Measurements from ENCODE around the gene PTRHD1.

PTRHD1 gene

DNA sequence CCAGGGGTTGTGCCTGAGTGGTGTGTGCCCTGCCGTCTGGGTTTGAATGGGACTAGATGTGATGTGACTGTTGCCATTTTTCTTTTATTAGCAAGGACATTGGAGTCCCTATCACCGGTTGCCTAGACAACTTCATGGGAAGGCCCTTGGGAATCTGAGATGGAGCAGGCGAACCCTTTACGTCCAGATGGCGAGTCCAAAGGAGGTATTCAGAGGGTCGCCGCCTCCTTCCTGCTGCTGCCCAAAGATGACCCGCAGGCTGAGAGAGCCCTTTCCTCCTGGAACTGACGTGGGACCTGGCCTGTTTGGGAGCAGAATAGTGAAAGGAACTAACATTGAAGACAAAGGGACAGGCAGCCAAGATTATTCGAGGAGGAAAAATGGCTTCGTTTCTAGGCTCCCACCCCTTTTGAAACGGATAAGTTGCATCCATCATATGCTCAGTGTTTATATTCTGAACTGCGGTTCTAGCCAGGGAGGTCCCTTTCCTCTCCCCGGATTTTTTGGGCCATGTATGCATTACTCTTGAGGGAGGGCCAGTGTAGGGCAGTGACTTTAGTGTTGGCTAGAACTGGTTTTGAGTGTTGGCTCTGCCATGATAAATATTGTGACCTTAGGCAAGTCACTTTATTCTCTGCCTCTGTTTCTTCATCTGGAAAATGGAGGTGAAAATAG lies 707 bp upstream of the PTRHD1 start:
- TF ChIP-seq TAF1 (IDR thresholded peaks at IDR 0.05; ENCODE audit: borderline replicate concordance, low read depth, low read length) = no peak
- TF ChIP-seq POLR2A (IDR thresholded peaks at IDR 0.05; ENCODE audit: low read depth, low read length) = no peak
- no peak for TF ChIP-seq POLR2AphosphoS5 (IDR thresholded peaks at IDR 0.05; ENCODE audit: low read depth, low read length)
- FAIRE-seq = no peak
- no peak for DNase-seq (ENCODE audit: insufficient read length)

- FAIRE-seq = no peak
- TF ChIP-seq POLR2AphosphoS5 (IDR thresholded peaks at IDR 0.05; ENCODE audit: low read depth, low read length) (no peak), TAF1 (IDR thresholded peaks at IDR 0.05; ENCODE audit: borderline replicate concordance, low read depth, low read length) (no peak), POLR2A (IDR thresholded peaks at IDR 0.05; ENCODE audit: low read depth, low read length) (no peak)
- no peak for DNase-seq (ENCODE audit: insufficient read length)
Observed at GRCh38 chr2:24792542-24792873, 683 bp downstream of the PTRHD1 start.

DNA sequence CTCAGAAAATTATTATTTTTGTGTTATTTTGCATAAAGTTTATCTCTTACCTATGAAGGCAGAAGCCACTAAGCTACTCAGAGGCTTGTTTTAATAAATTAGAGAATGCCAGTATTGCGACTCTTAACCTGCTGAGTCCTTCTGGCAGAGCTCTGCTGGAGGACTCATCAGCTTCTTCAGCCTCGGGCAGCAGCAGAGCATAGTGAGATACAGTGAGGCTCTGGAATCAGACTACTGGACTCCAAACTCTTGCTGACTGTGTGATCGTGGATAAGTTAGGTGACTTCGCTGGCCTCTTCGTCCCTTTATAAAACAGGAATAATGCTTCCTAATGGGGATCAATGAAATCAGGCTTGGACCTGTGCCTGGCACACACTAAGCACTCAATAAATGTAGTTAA lies 1.7 kb downstream of the PTRHD1 start:
- no peak for DNase-seq (ENCODE audit: insufficient read length)
- TF ChIP-seq TAF1 (IDR thresholded peaks at IDR 0.05; ENCODE audit: borderline replicate concordance, low read depth, low read length) (no peak), POLR2A (IDR thresholded peaks at IDR 0.05; ENCODE audit: low read depth, low read length) (no peak), POLR2AphosphoS5 (IDR thresholded peaks at IDR 0.05; ENCODE audit: low read depth, low read length) (no peak)
- no peak for FAIRE-seq

DNA sequence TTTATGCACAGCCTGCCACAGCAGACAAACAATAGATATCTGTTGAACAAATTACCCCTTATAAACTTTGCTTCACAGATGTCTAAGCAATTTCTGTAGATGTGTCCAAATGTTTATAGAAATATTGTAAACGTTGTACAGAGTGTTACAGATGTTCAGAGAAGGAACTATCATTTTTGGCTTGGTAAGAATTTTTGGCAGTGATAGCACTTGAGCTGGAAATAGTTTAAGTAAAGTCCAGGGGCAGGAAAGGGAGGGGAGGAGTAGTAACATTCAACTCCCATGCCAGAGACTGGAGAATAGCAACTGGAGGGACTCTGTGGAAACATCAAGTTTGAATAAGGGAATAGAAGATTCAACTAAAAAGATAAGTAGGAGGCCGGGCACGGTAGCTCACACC lies 4.4 kb downstream of the PTRHD1 start:
- TF ChIP-seq POLR2AphosphoS5 (IDR thresholded peaks at IDR 0.05; ENCODE audit: low read depth, low read length) (no peak), POLR2A (IDR thresholded peaks at IDR 0.05; ENCODE audit: low read depth, low read length) (no peak), TAF1 (IDR thresholded peaks at IDR 0.05; ENCODE audit: borderline replicate concordance, low read depth, low read length) (no peak)
- FAIRE-seq = no peak
- DNase-seq (ENCODE audit: insufficient read length) = no peak

DNA sequence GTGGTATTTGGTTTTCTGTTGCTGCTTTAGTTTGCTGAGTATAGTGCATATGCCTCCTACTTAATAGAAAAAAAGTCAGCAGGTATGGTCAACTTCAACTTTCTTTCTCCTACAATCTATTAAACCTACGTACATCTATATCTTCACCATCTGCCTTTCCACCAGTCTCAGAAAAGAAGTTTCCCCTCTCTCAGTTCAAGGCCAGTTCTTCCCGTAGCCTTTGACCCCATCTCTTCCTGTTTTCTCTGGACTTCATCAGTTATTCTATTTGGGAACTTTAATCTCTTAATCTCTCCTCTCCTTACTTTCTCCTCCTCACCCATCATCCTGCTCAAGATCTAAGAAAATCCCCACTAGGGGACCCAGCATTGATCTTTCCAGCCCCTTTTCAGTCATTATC lies 5.7 kb downstream of the PTRHD1 start:
- no peak for TF ChIP-seq POLR2A (IDR thresholded peaks at IDR 0.05; ENCODE audit: low read depth, low read length)
- no peak for TF ChIP-seq TAF1 (IDR thresholded peaks at IDR 0.05; ENCODE audit: borderline replicate concordance, low read depth, low read length)
- TF ChIP-seq POLR2AphosphoS5 (IDR thresholded peaks at IDR 0.05; ENCODE audit: low read depth, low read length) = no peak
- FAIRE-seq (no peak), DNase-seq (ENCODE audit: insufficient read length) (no peak)

GRCh38 chr2:24785671-24786321 lies 7.4 kb downstream of the PTRHD1 start:
- TF ChIP-seq POLR2AphosphoS5 (IDR thresholded peaks at IDR 0.05; ENCODE audit: low read depth, low read length) (no peak), TAF1 (IDR thresholded peaks at IDR 0.05; ENCODE audit: borderline replicate concordance, low read depth, low read length) (no peak), POLR2A (IDR thresholded peaks at IDR 0.05; ENCODE audit: low read depth, low read length) (no peak)
- FAIRE-seq (no peak), DNase-seq (ENCODE audit: insufficient read length) (no peak)

DNA sequence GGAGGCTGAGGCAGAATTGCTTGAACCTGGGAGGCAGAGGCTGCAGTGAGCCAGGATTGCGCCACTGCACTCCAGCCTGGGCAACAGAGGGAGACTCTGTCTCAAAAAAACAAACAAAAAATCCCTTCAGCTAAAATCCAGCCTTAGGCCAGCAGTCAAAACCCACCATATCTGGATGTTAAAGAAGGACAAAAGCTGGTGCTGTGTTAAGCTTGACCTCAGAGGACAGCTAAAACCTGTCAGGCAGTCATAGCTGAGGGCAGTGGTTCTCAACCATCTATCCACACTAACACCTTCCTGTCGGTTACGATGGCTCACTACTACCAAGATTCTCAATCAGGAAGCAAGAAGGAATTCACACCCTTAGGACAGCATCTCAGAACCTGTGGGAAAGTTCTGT lies 9.6 kb downstream of the PTRHD1 start:
- TF ChIP-seq POLR2A (IDR thresholded peaks at IDR 0.05; ENCODE audit: low read depth, low read length) (no peak), TAF1 (IDR thresholded peaks at IDR 0.05; ENCODE audit: borderline replicate concordance, low read depth, low read length) (no peak), POLR2AphosphoS5 (IDR thresholded peaks at IDR 0.05; ENCODE audit: low read depth, low read length) (no peak)
- DNase-seq (ENCODE audit: insufficient read length) (no peak), FAIRE-seq (no peak)

GRCh38 chr2:24779116-24779515 lies 14.1 kb downstream of the PTRHD1 start:
- DNase-seq (ENCODE audit: insufficient read length) = no peak
- no peak for TF ChIP-seq POLR2AphosphoS5 (IDR thresholded peaks at IDR 0.05; ENCODE audit: low read depth, low read length)
- no peak for TF ChIP-seq POLR2A (IDR thresholded peaks at IDR 0.05; ENCODE audit: low read depth, low read length)
- TF ChIP-seq TAF1 (IDR thresholded peaks at IDR 0.05; ENCODE audit: borderline replicate concordance, low read depth, low read length) = no peak

DNA sequence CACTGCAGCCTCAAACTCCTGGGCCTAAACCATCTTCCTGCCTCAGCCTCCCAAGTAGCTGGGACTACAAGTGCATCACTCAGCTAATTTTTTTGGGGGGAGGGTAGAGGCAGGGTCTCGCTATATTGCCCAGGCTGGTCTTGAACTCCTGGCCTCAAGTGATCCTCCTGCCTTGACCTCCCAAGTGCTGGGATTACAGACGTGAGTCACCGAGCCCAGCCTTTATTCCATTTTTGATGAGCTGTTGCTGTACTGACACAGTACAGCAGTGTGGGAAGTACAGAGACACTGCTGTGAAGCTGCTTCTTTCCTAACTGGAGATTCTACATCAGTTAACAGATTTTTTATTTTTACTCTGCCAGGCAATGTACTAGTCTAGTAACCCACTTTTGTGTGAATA lies 18.8 kb downstream of the PTRHD1 start:
- TF ChIP-seq POLR2AphosphoS5 (IDR thresholded peaks at IDR 0.05; ENCODE audit: low read depth, low read length) (no peak), POLR2A (IDR thresholded peaks at IDR 0.05; ENCODE audit: low read depth, low read length) (no peak), TAF1 (IDR thresholded peaks at IDR 0.05; ENCODE audit: borderline replicate concordance, low read depth, low read length) (no peak)
- DNase-seq (ENCODE audit: insufficient read length) (no peak), FAIRE-seq (no peak)

More at GRCh38 chr2:24779116-24779515, 14.1 kb downstream of the PTRHD1 start:
- no peak for FAIRE-seq

DNA sequence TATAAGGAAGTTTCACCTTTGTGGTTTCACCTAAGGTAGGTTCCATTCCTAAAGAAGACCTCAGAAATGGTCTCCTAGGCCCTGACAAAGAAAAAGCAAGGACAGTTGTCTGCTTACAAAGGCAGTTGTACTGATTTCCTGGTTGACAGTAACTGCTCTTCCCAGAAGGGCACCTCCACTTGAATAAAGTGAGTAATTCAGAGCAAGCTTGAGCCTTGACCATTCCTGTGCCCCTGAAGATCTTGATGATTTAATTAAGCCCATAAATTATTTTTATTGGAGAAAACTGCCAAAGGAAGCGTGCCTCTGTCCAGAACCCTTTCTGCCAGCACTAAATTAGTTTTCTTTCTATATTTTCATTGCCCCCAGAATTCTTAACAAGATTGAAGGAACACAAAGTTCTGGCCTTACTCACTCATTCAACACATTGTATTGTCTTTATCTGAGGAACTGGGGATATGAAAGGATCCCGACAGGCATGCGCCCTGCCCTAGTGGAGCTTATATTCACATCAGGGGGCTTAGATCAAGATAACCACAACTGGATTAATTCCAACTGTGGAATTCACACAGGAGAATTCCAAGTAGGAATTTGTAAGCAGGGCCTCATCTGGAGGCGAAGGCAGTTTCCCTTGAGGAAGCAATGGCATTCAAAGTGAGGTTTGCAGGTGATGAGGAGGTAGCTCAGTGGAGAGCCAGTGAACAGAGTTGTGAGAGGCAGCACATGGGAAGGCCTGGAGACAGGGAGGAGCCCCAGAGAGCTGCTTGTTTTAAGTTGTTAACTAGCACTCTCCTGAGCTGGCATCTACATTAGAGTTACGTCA lies 21.2 kb downstream of the PTRHD1 start:
- DNase-seq (ENCODE audit: insufficient read length) (no peak), FAIRE-seq (no peak)
- TF ChIP-seq TAF1 (IDR thresholded peaks at IDR 0.05; ENCODE audit: borderline replicate concordance, low read depth, low read length) = no peak
- TF ChIP-seq POLR2AphosphoS5 (IDR thresholded peaks at IDR 0.05; ENCODE audit: low read depth, low read length) = no peak
- no peak for TF ChIP-seq POLR2A (IDR thresholded peaks at IDR 0.05; ENCODE audit: low read depth, low read length)

GRCh38 chr2:24771061-24771460 lies 22.1 kb downstream of the PTRHD1 start:
- FAIRE-seq = no peak
- DNase-seq (ENCODE audit: insufficient read length) = no peak
- TF ChIP-seq POLR2A (IDR thresholded peaks at IDR 0.05; ENCODE audit: low read depth, low read length) = no peak
- TF ChIP-seq POLR2AphosphoS5 (IDR thresholded peaks at IDR 0.05; ENCODE audit: low read depth, low read length) = no peak
- TF ChIP-seq TAF1 (IDR thresholded peaks at IDR 0.05; ENCODE audit: borderline replicate concordance, low read depth, low read length) = no peak
